Mammary epithelial cell (primary cell): ENCODE results near the gene SLC9C1.

Source experiments
- EZH2 ChIP-seq: IDR thresholded peaks from 2 replicates; pipeline ENCODE4 v1.6.1; 2012; ENCODE audit warnings: low read length, inconsistent platforms, borderline replicate concordance
- TF ChIP-seq, protein P1 (sequence below), 2 donors: IDR thresholded peaks in 1 of 2; conservative IDR thresholded peaks in 1 of 2; 2 replicates each; pipeline ENCODE4 v1.5.1; 2011 to 2012; ENCODE audit warnings: inconsistent platforms in 2 of 2, low read length in 2 of 2, mild to moderate bottlenecking in 2 of 2, control low read depth in 1 of 2, low read depth in 1 of 2; ENCODE audit not compliant: insufficient read depth in 1 of 2; ENCODE audit errors: extremely low read depth in 1 of 2

DNA sequence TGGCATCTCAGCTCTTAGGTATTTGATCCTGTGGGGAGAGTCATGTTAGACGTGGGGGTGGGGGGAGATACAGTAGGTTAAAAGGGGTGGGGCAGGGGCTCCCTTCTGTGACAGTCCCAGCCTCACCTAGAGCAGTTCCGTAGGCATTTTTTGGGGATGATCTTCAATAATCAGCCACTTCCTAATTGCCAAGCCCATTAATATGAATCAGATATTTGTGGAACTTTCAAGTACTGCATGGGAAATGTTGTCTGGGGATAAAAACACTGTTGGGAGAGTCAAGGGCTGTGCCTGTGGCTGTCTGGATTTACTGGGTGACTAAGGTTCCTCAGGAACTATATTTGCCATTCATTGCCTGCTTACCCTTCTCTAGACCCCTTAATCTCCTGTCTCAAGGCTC, 198.3 kb downstream of the SLC9C1 start:
- TF ChIP-seq, protein P1, sequence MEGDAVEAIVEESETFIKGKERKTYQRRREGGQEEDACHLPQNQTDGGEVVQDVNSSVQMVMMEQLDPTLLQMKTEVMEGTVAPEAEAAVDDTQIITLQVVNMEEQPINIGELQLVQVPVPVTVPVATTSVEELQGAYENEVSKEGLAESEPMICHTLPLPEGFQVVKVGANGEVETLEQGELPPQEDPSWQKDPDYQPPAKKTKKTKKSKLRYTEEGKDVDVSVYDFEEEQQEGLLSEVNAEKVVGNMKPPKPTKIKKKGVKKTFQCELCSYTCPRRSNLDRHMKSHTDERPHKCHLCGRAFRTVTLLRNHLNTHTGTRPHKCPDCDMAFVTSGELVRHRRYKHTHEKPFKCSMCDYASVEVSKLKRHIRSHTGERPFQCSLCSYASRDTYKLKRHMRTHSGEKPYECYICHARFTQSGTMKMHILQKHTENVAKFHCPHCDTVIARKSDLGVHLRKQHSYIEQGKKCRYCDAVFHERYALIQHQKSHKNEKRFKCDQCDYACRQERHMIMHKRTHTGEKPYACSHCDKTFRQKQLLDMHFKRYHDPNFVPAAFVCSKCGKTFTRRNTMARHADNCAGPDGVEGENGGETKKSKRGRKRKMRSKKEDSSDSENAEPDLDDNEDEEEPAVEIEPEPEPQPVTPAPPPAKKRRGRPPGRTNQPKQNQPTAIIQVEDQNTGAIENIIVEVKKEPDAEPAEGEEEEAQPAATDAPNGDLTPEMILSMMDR (conservative IDR thresholded peaks at IDR 0.05 in 1 of 2, IDR thresholded peaks at IDR 0.05 in 1 of 2; ENCODE audit: extremely low read depth in 1 of 2, insufficient read depth in 1 of 2, low read depth in 1 of 2, low read length in 2 of 2): no peak
- no peak for TF ChIP-seq EZH2
